GM19324 (cell line): ENCODE results near the gene TRAF7.

Source experiments
- ATAC-seq: cut with Tn5 transposase; IDR thresholded peaks from one replicate; pipeline ENCODE4 v1.9.1; 2021; ENCODE audit warnings: mild to moderate bottlenecking, moderate library complexity; ENCODE audit not compliant: unreplicated experiment, low FRiP score

TRAF7 gene

DNA sequence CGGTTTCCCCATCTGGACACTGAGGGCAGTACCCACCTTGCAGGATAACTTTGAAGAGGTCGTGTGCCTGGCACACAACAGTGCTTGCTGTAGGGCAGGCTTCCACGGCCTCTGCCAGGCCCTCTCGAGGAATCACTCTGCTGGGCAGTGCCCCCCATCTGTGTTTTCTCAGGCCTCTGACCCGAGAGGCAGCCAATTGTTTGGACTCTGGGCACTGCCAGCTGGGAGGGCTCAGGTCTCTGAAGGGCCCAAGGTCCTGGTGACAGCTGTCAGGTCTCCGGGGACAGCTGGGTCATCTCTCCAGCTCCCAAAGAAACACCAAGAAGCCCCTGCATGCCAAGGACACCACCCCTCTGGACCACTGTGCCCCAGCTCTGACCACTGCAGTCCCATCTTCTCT is 8.2 kb upstream of the TRAF7 start:
- no peak for ATAC-seq

DNA sequence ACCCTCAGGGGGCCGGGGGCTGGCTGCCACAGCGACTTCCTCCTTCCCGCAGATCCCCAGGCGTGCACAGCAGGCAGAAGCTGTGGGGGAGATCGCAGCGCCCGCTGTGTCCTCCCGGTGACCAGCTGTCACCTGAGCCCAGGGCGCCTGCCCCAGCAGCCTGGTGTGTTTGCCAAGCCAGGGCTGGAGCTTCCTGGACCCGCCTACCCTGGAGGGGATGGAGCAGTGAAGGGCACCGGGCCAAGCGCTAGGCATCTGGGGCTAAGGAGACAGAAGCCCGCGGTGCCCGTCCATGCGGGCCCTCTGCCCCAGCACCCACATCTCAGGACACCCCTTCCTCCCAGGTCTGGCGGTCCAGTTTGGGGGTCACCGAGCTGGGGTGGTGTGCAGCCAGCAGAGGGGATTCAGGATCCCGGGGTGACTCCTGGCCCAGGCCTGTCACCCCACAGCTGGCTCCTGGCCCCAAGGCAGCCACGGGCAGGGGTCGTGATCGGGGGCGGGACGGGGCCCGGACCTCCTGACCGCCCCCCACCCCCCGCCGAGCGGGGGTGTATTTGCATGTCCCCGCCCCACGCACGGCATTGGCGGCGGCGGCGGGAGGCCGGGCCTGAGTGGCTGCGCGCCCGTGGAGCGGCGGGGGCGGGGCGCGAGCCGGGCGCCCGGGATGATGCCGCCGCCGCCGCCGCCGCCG is 7.5 kb upstream of the TRAF7 start, which contains the start of gene RAB26:
Gene RAB26 (plus strand): TSS at position 645 of the 691 bp plus-strand sequence. CDS start 159 bp downstream, outside the sequence.
- ATAC-seq = peak; percentile 37

DNA sequence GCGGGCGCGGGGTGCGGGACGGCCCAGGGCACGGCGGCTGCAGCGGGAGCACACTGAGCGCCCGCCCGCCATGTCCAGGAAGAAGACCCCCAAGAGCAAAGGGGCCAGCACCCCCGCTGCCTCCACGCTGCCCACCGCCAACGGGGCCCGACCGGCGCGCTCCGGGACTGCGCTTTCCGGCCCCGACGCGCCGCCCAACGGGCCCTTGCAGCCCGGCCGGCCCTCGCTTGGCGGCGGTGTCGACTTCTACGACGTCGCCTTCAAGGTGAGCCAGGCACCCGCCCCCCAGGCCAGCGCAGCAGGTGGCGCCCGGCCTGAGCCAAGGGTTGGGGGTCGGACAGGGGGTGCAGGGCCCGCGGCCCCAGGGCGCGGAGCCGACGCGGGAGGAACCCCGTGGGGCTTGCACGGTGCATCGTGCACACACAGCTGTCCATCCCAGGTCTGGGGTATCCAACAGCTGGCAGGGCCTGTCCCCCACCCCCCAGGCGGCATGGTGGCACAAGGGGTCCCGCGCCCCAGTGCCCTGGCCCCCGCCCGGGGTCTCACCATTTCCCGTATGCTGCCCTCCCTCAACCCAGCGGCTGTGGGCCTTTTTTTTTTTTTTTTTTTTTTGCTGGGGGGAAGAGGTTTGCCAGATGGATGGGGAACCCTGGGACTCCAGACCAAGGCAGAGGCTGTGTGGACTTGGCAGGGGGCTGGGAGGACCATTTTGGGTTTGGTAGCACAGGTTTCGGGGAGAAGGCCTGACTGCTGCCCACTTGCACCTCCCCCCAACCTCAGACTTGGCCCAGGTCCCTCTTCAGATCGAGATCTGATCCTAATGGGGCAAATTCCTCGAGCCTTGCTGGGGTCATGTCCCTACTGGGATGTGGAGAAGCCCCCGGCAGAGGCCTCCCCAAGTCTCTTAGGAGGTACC is 6.6 kb upstream of the TRAF7 start:
- no peak for ATAC-seq

DNA sequence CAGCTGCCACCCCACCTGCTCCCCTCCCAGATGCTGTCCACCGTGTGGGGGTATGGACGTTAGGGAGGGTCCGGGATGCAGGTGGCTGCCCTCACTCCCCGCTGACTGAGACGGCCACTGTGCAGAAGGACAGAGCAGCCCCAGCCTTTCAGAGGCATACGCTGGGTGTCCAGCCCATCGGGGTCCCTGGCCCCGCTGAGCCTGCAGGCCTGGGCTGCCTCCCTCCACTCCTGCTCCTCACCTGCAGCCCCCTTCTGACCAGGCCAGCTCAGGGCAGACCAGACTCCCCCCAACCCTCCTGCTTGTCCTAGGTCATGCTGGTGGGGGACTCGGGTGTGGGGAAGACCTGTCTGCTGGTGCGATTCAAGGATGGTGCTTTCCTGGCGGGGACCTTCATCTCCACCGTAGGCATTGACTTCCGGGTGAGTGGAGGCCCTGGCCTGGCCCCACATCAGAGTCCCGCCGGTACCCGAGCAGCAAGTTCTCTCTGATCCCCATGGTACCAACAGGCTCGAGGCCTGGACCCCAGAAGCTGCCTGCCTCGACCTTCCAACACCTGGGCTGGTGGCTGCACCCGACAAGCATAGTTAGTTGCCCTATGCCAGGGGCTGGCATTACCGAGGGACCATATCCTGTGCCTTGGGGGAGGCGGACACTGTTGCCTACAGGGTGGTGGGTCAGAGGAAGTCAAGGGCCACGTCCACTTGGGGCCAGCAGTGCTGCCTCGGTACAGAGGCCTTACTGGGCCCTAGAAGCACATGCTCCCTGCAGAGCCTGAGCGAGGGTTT is 5.8 kb upstream of the TRAF7 start:
- ATAC-seq = no peak

DNA sequence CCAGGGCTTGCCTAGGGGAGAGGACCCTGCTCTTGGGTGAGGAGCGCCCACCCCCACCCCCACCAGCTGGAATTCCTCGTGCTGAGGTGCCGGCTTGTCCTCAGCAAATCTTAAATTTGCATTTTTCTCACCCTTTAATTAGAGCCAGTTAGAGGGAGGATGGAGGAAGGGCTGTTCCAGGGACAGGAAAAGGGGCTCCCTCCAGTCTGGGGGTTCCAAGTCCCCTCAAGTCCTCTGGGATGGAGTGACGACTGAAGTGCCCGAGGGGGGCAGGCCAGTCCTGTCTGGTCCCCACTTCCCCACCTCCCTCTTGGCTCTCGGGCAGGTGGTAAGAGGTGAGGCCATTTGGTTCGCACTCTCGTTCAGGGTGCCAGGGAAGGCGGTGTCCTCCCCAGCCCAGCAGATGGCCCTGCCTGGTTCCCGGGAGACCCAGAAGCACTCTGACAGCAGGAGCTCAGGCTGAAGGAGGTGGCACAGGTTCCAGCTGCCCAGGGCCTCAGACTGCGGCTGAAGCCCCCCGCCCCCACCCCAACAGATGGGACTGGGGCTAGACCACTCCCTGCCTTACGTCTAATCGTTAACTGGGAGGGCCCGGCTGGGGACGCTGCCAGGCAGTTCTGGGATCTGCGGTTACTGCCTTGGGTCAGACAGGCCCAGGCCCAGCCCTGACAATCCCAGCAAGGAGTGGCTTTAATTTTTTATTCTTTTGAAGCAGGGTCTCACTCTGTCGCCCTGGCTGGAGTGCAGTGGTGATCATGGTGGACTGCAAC is 5.0 kb upstream of the TRAF7 start:
- ATAC-seq = no peak

DNA sequence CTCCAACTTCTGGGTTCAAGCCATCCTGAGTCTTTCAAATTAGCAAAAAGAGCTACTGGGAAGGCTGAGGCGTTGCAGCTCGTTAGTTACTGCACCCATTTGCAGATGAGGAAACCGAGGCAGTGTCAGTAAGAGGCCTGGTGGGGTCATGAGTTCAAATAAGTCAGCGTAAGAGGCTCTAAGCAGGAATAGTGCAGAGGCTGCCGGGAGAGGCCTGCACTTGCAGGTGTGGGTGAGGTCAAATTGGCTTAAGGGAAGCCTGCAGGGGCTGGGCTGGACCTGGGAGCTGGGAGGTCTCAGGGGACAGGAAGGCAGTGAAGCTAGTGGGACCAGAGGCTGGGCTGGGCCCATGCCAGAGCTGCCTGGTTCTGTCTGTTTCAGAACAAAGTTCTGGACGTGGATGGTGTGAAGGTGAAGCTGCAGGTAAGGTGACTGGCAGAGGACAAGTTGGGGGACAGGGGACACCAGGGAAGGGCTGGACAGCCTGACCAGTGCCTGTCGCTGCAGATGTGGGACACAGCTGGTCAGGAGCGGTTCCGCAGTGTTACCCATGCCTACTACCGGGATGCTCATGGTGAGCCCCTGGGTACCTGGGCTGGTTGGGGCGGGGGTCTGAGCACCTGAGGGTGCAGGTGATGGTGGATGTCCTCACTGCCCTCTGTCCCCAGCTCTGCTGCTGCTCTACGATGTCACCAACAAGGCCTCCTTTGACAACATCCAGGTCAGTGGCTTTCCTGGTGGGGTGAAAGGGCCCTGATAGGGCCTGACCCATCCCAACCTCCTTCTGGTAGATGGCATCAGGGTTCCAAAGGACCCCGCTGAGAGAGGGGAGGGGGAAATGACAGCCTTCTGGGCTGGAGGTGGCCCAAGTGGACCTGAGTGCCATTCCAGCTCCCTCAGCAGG is 4.1 kb upstream of the TRAF7 start:
- ATAC-seq = no peak

DNA sequence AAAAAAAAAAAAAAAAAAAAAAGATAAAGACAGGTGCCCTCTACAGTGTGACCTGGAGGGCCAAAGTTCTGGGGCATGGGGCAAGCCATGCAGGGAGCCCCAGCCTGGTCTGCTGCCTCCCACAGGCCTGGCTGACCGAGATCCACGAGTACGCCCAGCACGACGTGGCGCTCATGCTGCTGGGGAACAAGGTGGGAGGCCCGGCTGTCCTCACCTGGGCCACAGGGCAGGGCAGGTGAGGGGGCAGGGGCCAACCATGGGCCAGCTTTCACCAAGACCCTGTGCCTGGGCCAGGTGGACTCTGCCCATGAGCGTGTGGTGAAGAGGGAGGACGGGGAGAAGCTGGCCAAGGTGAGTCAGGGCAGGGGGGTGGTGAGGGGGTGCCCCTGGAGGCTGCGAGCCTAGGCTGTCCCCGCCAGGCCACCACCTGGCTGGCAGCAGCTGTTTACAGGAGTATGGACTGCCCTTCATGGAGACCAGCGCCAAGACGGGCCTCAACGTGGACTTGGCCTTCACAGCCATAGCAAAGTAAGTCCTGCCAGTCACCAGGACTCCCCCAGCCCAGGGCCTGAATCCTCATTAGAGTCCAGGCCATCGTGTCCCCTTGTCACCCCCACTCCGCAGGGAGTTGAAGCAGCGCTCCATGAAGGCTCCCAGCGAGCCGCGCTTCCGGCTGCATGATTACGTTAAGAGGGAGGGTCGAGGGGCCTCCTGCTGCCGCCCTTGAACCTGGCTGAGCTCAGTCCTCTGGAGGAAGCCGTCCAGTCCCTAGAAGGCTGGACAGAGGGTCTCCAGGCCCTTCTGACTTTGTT is 2.7 kb upstream of the TRAF7 start:
- no peak for ATAC-seq

DNA sequence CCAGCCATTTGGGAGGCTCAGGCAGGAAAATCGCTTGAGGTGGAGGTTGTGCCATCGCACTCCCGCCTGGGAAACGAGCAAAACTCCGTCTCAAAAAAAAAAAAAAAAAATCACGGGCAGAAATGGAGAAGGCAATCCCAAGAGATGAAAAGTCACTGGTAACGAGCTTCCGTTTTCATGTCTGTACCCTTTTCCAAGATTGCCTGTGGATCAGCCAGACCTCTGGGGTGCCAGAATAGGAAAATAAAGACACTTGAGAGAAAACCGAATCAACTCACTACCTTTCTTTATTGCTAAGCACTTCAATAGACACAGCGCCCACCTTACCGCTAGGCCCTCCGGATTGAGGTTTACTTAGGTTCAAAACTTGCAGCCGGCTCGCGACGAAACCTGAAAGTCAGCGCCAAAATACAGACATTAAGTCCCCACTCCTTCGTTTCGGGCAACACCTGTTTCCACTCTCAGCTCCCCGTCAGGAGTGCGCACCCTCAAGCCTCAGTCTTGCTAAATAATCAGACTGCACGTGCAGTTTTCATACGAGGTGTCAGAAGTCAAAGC is 970 bp upstream of the TRAF7 start:
- ATAC-seq = no peak

DNA sequence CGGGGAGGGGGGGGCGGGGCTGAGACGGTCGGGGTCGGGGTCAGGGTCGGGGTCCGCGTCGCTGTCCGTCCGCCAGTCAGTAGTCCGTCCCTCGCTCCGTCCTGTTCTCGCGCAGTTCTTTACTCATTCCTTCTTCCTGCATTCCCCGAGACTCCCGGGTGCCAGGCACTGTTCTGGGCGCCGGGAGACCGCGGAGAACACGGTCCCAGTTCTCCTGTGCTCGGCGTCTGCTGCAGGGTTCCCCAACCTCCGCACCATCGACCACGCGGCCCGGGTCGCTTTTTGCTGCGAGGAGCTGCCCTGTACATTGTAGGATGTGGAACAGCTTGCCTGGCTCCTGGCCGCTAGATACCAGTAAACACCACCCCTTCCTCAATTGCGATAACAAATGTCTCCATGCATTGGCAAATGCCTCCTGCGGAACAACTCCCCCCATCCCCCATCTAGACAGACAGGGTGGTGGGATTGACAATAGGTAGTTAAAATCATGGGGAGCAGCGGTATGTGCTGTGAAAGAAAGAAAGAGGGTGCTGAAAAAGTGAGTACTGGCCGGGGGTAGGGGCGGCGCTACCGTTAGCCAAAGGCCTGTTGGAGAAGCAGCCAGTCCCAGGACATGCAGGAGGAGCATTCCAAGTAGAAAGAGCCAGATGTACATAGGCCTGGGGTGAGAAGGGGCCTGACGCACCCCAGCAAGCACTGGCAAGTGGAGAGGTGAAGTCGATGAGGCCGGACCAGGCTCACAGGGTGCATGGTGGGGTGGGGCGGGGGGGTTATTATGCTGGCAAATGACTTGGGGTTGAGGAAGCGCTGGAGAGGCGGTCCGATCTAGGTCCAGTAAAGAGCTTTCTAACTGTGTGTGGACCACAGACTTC is 631 bp downstream of the TRAF7 start:
- no peak for ATAC-seq

DNA sequence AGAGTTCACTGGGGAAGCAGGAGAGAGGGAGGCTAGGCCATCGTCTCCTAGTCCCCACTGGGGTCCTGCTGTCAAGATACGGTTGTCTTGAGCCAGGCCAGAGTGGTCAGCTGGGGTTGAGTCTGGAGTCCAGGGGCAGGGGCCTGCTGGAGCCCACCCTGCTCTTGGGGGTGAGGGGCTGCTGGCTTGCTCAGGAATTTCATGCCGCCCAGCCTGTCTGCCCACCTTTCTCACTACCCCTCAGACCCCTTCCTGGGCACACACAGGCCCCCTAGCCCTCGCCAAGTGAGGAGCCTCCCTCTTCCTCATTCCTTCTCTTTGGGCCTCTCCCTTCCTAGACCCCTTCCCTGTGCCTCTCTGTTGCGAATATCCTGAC is 1.3 kb downstream of the TRAF7 start:
- ATAC-seq = no peak

DNA sequence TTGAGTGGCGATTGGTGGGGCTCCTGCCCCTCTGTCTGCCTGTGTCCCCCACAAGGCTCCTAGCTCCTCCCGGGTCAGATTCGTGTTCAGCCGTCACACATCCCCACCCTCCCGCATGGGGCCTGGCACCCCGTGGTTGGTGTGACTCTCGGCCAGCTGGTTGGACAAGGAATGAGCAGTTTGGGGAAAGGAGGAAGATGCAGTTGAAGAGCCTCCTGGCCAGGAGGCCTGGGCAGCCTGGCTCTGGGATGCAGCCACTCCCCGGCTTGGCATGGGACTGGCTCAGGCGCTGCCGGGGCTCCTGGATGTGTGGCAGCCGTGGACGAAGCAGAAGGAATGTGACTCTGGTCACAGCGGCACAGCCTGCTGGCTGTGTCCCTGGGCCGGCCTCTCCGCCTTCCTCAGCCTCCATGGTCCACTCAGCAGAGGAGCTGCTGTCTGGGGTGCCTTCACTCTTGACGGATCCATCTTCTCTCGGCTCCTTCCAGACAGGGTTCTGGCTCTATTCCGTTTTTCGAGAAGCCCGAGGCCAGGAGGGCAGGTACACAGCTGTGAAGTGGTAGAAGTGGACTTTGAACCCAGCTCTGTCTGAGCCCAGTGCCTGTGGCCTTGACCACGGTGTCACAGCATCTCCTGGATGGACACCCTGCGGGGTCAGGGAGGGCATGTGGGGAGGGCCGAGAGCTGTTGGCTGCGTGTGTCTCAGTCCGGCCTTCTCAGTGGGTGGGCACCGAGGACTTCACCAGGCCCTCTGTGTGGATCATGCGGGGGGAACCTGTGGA is 2.1 kb downstream of the TRAF7 start:
- no peak for ATAC-seq

DNA sequence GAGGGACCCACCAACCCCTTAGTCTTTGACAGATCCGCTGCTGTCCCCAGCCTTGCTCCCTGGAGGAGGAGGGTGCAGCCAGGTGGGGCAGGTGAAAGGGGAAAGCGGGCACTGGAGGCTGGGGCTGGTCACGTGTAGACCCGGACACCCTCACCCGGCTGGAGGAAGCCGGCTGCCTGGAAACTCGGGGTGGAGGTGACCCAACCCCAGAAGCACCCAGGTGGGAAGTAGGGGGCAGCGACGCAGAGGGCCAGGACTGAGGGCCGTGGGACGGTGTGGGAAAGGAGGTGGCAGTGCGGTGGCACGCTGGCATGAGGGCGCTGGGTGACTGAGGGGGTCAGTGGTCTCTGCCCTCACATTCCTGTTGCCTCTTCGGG is 2.7 kb downstream of the TRAF7 start:
- no peak for ATAC-seq

DNA sequence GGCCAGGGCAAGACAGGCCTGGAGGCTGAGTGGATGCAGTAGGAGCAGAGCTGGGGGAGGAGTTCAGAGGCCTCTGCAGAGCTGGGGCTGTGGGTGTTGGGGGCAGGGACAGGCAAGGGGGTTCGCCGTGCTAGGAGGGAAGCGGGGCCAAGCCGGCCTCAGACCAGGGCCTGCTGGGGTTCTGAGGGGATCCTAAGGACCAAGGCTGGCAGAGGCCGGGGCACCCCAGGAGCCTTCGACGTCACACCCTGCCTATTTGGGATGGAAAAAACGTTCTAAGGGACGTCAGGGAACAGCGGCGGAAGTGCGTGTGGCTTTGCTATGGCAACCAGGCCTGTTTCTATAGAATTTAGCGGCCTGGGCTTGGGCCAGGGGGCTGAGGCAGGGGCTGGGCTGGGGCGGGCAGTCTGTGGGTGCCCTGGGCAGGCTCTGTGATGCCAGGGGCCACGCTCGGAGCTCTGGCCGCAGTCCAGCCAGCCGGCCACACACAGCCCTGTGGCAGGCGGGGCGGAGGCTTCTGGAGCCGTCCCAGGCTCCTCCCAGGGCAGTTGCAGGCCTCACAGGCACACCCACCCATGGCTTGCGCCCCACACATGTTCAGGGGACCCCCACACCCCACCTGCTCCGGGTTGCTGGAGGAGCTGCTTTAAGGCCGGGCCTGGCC is 3.7 kb downstream of the TRAF7 start:
- no peak for ATAC-seq

DNA sequence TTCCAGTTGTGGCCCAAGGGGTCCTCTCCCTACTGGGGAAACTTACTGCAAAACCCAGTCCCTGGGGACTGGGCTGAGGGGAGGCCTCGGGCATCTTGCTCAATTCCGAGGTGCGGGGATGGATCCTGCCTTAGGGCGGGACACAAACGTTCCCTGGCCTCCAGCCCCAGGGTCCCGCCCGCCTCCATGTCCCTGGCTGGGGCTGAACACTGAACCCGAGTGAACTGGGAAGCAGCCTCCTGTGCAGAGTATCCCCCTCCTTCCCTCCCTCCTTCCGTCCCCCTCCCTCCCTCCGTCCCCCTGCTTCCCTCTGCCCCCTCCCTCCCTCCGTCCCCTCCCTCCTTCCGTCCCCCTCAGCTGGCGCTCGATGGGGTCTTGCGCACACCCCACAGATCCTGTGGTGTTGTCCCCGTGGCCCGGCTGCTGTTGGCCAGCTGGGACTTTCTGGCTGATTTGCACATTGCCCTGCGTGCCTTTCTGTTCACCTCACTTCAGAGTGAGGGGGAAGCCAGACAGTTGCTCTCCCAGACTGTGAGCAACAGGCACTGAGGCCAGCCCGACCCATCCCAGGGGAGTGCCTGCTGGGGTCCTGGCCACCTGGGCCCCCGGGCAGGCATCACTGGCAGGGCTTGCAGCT is 5.5 kb downstream of the TRAF7 start:
- no peak for ATAC-seq

DNA sequence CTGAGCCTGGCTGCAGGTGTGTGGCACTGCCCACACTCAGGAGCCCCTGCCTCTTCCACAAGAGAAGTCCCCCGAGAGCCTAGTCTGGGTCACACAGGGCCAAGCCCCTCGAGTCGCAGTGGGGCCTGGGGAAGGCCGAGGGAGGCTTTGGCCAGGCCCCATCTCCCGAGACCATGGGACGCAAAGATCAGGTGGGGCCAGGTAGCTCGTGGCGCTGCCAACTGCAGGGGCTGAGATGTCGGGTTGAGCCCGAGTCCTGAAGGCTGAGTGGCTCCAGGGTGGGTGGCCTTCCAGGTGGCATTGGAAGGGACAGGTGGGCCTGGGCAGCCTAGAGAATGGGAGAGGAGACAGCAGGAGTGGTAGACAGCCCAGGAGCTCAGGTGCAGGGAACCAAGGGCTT is 6.3 kb downstream of the TRAF7 start:
- no peak for ATAC-seq
